ENCODE data around the gene MUCL3. TPM values are rescaled to one million over a fixed set of nuclear protein-coding genes. Genes with fewer than 3 reads are reported as not detected.

The MUCL3 gene, protein sequence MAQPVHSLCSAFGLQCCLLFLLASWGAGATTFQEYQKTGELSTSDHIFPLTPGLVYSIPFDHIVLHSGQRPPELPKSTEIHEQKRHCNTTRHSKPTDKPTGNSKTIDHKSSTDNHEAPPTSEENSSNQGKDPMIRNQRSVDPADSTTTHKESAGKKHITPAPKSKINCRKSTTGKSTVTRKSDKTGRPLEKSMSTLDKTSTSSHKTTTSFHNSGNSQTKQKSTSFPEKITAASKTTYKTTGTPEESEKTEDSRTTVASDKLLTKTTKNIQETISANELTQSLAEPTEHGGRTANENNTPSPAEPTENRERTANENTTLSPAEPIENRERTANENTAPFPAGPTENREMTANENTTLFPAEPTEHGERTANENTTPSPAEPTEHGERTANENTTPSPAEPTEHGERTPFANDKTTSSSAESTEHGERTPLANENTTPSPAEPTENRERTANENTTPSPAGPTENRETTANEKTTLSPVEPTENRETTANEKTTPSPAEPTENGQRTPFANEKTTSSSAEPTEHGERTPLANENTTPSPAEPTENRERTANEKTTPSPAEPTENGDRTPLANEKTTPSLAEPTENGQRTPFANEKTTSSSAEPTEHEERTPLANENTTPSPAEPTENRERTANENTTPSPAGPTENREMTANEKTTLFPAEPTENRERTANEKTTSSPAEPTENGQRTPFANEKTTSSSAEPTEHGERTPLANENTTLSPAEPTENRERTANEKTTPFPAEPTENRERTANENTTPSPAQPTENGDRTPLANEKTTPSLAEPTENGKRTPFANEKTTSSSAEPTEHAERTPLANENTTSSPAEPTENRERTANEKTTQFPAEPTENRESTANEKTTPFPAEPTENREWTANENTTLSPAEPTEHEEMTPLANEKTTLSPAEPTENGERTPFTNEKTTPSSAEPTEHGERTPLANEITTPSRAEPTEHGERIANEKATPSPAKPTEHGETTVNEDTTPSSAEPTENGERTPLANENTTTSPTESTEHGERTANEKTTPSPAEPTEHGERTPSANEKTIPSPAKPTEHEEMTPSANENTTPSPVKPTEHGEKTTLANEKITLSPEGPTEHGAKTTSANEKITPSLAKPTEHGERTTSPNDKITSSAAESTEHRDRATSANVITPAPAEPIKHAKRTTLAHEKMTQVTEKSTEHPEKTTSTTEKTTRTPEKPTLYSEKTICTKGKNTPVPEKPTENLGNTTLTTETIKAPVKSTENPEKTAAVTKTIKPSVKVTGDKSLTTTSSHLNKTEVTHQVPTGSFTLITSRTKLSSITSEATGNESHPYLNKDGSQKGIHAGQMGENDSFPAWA (N-terminal part only)
- total RNA-seq = not detected in 2 replicates

DNA sequence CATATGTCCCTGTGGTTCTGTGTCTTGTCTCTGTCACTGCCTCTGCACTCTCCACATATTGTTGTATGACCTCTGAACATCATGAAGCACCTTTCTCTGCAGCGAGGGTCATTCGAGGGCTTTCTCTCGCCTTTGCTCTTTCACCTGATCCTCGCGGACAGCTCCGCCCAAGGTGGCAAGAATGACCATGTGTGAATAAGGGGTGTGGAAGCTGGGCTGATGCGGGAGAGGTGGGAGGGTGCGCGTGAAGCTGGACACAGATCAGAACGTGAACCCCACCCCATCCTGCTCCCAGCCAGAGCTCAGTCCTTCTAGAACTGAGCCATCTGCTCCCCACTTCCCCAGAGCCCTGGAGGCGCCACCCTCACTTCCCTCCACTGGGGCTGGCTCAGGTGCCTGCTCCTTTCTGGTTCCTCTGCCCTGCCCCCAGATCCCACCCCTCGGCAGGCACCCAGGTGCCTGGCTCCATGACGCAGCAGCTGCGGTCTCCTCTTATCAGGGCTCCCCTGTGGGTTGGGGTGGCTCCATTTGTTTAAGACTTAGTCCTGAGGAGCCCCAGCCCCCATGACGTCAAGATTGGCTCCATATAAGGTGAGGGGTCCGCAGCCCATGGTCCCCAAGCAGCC is at the start of gene MUCL3:
TSS of gene MUCL3 (plus strand) at position 613 of the 626 bp plus-strand sequence. CDS start 27 bp downstream, outside the sequence.

GRCh38 chr6:30907758-30908591 is 32.8 kb upstream of the MUCL3 start, which contains the start of gene GTF2H4:
Gene GTF2H4, plus strand, starts transcription at chr6:30908207.

DNA sequence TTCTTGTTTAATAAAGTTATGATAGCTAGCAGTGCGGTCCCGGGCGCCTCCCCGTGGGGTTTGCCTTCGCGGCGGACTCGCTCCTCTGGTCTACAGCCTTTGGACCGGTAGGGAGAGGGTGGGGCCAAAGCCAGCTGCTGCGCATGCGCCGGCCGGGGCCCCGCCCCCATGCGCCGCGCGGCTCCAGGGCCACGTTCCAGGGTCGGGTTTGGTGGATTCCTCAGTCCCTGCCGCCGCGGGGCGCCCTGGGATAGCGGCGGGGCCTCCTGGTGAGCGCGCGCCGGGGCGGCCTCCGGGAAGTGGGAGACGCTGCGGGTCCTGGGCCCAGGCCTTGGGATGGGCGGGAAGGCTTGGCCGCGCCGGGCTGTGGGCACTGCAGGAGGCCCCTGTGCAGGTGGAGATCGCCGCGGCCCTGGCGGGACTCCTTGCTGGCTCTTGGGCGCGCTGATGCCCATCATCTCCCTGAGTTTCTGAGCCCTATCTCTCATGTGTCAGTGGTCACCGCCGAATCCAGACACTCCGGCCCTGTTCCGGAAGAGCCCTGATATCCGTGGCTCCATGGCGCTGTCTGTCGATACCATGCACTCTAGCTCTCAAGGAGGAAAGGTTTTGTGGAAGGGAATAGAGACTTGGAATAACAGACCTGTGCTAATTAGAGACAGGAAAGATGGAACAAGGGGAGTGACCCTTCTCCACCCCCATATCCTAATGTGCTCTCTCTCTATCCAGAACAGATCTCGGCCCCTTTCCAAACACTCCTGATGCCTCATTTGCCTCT is 26.5 kb upstream of the MUCL3 start, which contains the start of gene VARS2:
TSS of gene VARS2 (plus strand) at position 163 of the 778 bp plus-strand sequence. CDS start at position 762, 599 bp downstream.

GRCh38 chr6:30931969-30932645 is 8.7 kb upstream of the MUCL3 start, which contains the start of gene SFTA2:
Gene SFTA2, minus strand, starts transcription at chr6:30932170. Its CDS starts 74 bp downstream, at chr6:30932096.

DNA sequence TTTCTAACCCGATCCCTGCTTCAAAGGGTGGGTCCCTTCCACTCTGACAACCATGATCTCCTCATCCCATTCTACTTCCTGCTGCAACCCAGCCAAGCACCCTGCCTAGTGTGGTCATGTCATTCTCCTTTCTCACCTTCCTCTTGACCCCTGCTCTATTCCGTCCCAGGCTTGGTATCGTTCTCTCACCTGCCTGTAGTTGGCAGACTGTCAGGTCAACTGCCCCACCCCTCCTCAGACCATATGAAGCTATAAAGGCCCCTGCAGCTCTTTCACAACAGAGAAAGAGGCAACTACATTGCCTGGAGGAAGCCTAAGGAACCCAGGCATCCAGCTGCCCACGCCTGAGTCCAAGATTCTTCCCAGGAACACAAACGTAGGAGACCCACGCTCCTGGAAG is 42.7 kb downstream of the MUCL3 start, which contains the start of gene MUC21:
TSS of gene MUC21 (plus strand) at position 280 of the 400 bp plus-strand sequence. CDS start 241 bp downstream, outside the sequence.

Small RNA genes within 50 kb of the gene (small RNA-seq; reads per million reads assigned to genes)
- gene RF00019 = not detected

Other genes starting within 250 kb of the MUCL3 start
- 2.9 and 5.1 TPM in 2 replicates for gene NRM, start 250.0 kb upstream of the MUCL3 start, total RNA-seq
- 6.5 and 8.5 TPM in 2 replicates for gene MDC1, start 223.7 kb upstream of the MUCL3 start, total RNA-seq
- gene TUBB, start 220.6 kb upstream of the MUCL3 start, total RNA-seq = 662 and 771 TPM in 2 replicates
- 125 and 132 TPM in 2 replicates for gene FLOT1, start 198.3 kb upstream of the MUCL3 start, total RNA-seq
- 50.6 and 67.5 TPM in 2 replicates for gene IER3, start 196.4 kb upstream of the MUCL3 start, total RNA-seq
- 13.8 and 15.5 TPM in 2 replicates for gene DDR1, start 56.5 kb upstream of the MUCL3 start, total RNA-seq
- 10.1 and 11.8 TPM in 2 replicates for gene GTF2H4, start 32.8 kb upstream of the MUCL3 start, total RNA-seq
- 21.7 and 24.8 TPM in 2 replicates for gene VARS2, start 26.7 kb upstream of the MUCL3 start, total RNA-seq
- not detected in 2 replicates for gene SFTA2, start 8.8 kb upstream of the MUCL3 start, total RNA-seq
- not detected in 2 replicates for gene MUC21, start 42.7 kb downstream of the MUCL3 start, total RNA-seq
- gene MUC22, start 69.5 kb downstream of the MUCL3 start, total RNA-seq = not detected in 2 replicates
- gene C6orf15, start 171.6 kb downstream of the MUCL3 start, total RNA-seq = not detected in 2 replicates
- 1.6 and 2.7 TPM in 2 replicates for gene PSORS1C1, start 173.8 kb downstream of the MUCL3 start, total RNA-seq
- gene CDSN, start 179.5 kb downstream of the MUCL3 start, total RNA-seq = not detected in 2 replicates
- not detected in 2 replicates for gene PSORS1C2, start 198.1 kb downstream of the MUCL3 start, total RNA-seq
- gene CCHCR1, start 216.8 kb downstream of the MUCL3 start, total RNA-seq = 15.7 and 17.0 TPM in 2 replicates
- 4.5 and 5.0 TPM in 2 replicates for gene TCF19, start 217.6 kb downstream of the MUCL3 start, total RNA-seq
- 0.61 TPM in 1 of 2 replicates, not detected in the other for gene POU5F1, start 229.7 kb downstream of the MUCL3 start, total RNA-seq

Data from hair follicle dermal papilla cell (primary cell).